GM23338 (cell line): ENCODE results near the gene RAB6A. TPM values are rescaled to one million over a fixed set of nuclear protein-coding genes. Genes with fewer than 3 reads are reported as not detected.

Source experiments
- ATAC-seq: fragments of 200-7000 bp; cut with Tn5 transposase; 3 replicates; pipeline ENCODE4 v1.9.1; 2020
- DNase-seq: peaks from one replicate; pipeline ENCODE4 v3.0.0-alpha.2; 2015; ENCODE audit warnings: low spot score
- H2AFZ ChIP-seq: fragments of 200-600 bp; sonication (generic); 2 replicates; pipeline ENCODE4 v1.8.0; 2016; ENCODE audit warnings: antibody characterized with exemption, mild to moderate bottlenecking, moderate library complexity
- H3F3A ChIP-seq: fragments of 200-600 bp; sonication (generic); replicated peaks from 2 replicates; pipeline ENCODE4 v1.8.0; 2017; ENCODE audit warnings: antibody characterized with exemption, mixed run types, low read depth
- H3K27ac ChIP-seq: fragments of 200-600 bp; sonication (generic); 2 replicates; pipeline ENCODE4 v1.6.1; 2016; ENCODE audit warnings: low read depth
- H3K27me3 ChIP-seq: fragments of 200-600 bp; sonication (generic); 2 replicates; pipeline ENCODE4 v1.8.0; 2016; ENCODE audit warnings: mild to moderate bottlenecking, mixed run types, moderate library complexity; ENCODE audit not compliant: insufficient read depth
- H3K36me3 ChIP-seq: fragments of 200-600 bp; sonication (generic); 2 replicates; pipeline ENCODE4 v1.8.0; 2016; ENCODE audit warnings: mild to moderate bottlenecking; ENCODE audit not compliant: insufficient read depth
- H3K4me1 ChIP-seq: fragments of 200-600 bp; sonication (generic); 2 replicates; pipeline ENCODE4 v1.8.0; 2016; ENCODE audit warnings: mild to moderate bottlenecking, moderate library complexity; ENCODE audit not compliant: insufficient read depth
- H3K4me2 ChIP-seq: fragments of 200-600 bp; sonication (generic); 2 replicates; pipeline ENCODE4 v1.7.1; 2017; ENCODE audit warnings: mixed run types
- H3K4me3 ChIP-seq: fragments of 200-600 bp; sonication (generic); 2 replicates; pipeline ENCODE4 v1.6.1; 2016; ENCODE audit warnings: mixed run types
- H3K79me2 ChIP-seq: fragments of 200-600 bp; sonication (generic); replicated peaks from 2 replicates; pipeline ENCODE4 v1.8.0; 2017; ENCODE audit warnings: mild to moderate bottlenecking; ENCODE audit not compliant: insufficient read depth
- H3K9me2 ChIP-seq: fragments of 200-600 bp; sonication (generic); 2 replicates; pipeline ENCODE4 v1.8.0; 2017; ENCODE audit not compliant: insufficient read depth
- H4K20me1 ChIP-seq: fragments of 200-600 bp; sonication (generic); replicated peaks from 2 replicates; pipeline ENCODE4 v1.8.0; 2017; ENCODE audit warnings: mild to moderate bottlenecking; ENCODE audit not compliant: insufficient read depth
- H3K27ac Mint-ChIP-seq: 2 replicates; pipeline ENCODE4 v1.8.0; 2020; ENCODE audit warnings: inconsistent platforms, mild to moderate bottlenecking, moderate library complexity, mixed read lengths
- H3K27me3 Mint-ChIP-seq: 3 replicates; pipeline ENCODE4 v1.8.0; 2022; ENCODE audit warnings: low read depth, mild to moderate bottlenecking, moderate library complexity, mixed read lengths, inconsistent platforms; ENCODE audit not compliant: insufficient read depth, poor library complexity
- H3K36me3 Mint-ChIP-seq: 3 replicates; pipeline ENCODE4 v1.8.0; 2021; ENCODE audit warnings: low read depth, mild to moderate bottlenecking, inconsistent platforms, moderate library complexity, mixed read lengths
- H3K4me1 Mint-ChIP-seq: 3 replicates; pipeline ENCODE4 v1.8.0; 2020; ENCODE audit warnings: mild to moderate bottlenecking, inconsistent platforms, mixed read lengths
- H3K4me3 Mint-ChIP-seq: 3 replicates; pipeline ENCODE4 v1.8.0; 2021; ENCODE audit warnings: moderate library complexity, mild to moderate bottlenecking, inconsistent platforms, mixed read lengths
- H3K9me3 Mint-ChIP-seq: 3 replicates; pipeline ENCODE4 v1.8.0; 2020; ENCODE audit warnings: moderate library complexity, mild to moderate bottlenecking, inconsistent platforms, mixed read lengths
- CREB1 ChIP-seq: fragments of 250-450 bp; sonication (Bioruptor Pico); IDR thresholded peaks from 2 replicates; pipeline ENCODE4 v1.5.0; 2020; ENCODE audit warnings: low read depth, mild to moderate bottlenecking, moderate library complexity
- EZH2 ChIP-seq: fragments of 200-600 bp; sonication (generic); IDR thresholded peaks from one replicate; pipeline ENCODE4 v1.8.0; 2017; ENCODE audit warnings: antibody characterized with exemption, mild to moderate bottlenecking, low read depth; ENCODE audit not compliant: unreplicated experiment
- JUNB ChIP-seq: IDR thresholded peaks from one replicate; pipeline ENCODE4 v1.6.1; 2016; ENCODE audit warnings: antibody characterized with exemption; ENCODE audit not compliant: unreplicated experiment
- NANOG ChIP-seq: IDR thresholded peaks from 2 replicates; pipeline ENCODE4 v1.6.1; 2016; ENCODE audit warnings: antibody characterized with exemption, borderline replicate concordance
- POLR2AphosphoS5 ChIP-seq: IDR thresholded peaks from 2 replicates; pipeline ENCODE4 v1.6.1; 2016; ENCODE audit warnings: antibody characterized with exemption, low read depth
- STAT1 ChIP-seq: IDR thresholded peaks from one replicate; pipeline ENCODE4 v1.6.1; 2016; ENCODE audit warnings: antibody characterized with exemption; ENCODE audit not compliant: unreplicated experiment
- ZNF114 ChIP-seq: fragments of 250-450 bp; sonication (Bioruptor Pico); IDR thresholded peaks from 2 replicates; pipeline ENCODE4 v1.5.0; 2020; ENCODE audit warnings: mild to moderate bottlenecking, moderate library complexity
- ZNF331 ChIP-seq: fragments of 250-450 bp; sonication (Bioruptor Pico); IDR thresholded peaks from 2 replicates; pipeline ENCODE4 v1.5.0; 2020; ENCODE audit warnings: low read depth, mild to moderate bottlenecking, moderate library complexity
- polyA plus RNA-seq: library from polyadenylated mRNA; unstranded; fragments of >200 nt; fragmentation: Nextera tagmentation; extraction: Ambion mirVana; gene quantifications from 2 replicates; pipeline ENCODE4 v1.2.1, GENCODE V29; 2016
- total RNA-seq: library from RNA; depleted of rRNA; stranded (reverse); fragments of >200 nt; shearing (Covaris generic); gene quantifications from 2 replicates; pipeline ENCODE4 v1.2.3, GENCODE V29; 2014
- TF ChIP-seq, protein P1 (sequence below), 2 experiments: fragments of 200-600 bp in 1 of 2; sonication (generic) in 1 of 2; conservative IDR thresholded peaks; 2 replicates each; pipeline versions ENCODE4 v1.5.1 to v1.6.1; 2016 to 2017; ENCODE audit warnings: antibody characterized with exemption in 2 of 2, low read depth in 2 of 2, mild to moderate bottlenecking in 2 of 2, moderate library complexity in 1 of 2
- TF ChIP-seq, protein P2 (sequence below): IDR thresholded peaks from one replicate; pipeline ENCODE4 v1.6.1; 2018; ENCODE audit warnings: antibody characterized with exemption; ENCODE audit not compliant: unreplicated experiment
- TF ChIP-seq, protein P3 (sequence below): IDR thresholded peaks from 2 replicates; pipeline ENCODE4 v1.6.1; 2016; ENCODE audit warnings: antibody characterized with exemption

RAB6A gene
- total and polyA plus RNA-seq, 2 experiments from 2014 or later, result 61.1 to 127 TPM

DNA sequence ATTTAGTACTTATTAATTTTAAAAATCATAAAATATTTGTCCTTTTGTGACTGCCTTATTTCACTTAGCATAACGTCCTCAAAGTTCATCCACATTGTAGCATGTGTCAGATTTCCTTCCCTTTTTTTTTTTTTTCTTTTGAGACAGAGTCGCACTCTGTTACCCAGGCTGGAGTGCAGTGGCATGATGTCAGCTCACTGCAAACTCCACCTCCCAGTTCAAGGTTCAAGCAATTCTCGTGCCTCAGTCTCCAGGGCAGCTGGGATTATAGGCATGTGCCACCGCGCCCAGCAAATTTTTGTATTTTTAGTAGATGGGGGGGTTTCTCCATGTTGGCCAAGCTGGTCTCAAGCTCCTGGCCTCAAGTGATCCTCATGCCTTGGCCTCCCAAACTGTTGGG, 10.6 kb downstream of the RAB6A start:
- peaks cover 7% of the 10 kb centered on the region for H3K4me1 ChIP-seq
- peaks cover 2% of the 10 kb centered on the region; the same call in 1 of the 3 replicates for H3K36me3 Mint-ChIP-seq
- H2AFZ ChIP-seq, result no peak overlapping the region
- H4K20me1 ChIP-seq, result peaks cover 64% of the 10 kb centered on the region
- ATAC-seq (no peak), DNase-seq (no peak)
- H3K9me3 Mint-ChIP-seq, result no peaks in the 10 kb centered on the region
- H3K4me1 Mint-ChIP-seq, result peaks cover 7% of the 10 kb centered on the region; the same call in 1 of the 3 replicates
- H3K4me2 ChIP-seq, result no peak overlapping the region
- no peak for TF ChIP-seq POLR2AphosphoS5
- H3K27ac Mint-ChIP-seq, result no peak overlapping the region
- H3K27me3 Mint-ChIP-seq, result peaks cover 3% of the 10 kb centered on the region
- H3K79me2 ChIP-seq, result peaks cover 100% of the 10 kb centered on the region
- H3K9me2 ChIP-seq, result no peaks in the 10 kb centered on the region
- no peak overlapping the region for H3K4me3 ChIP-seq
- H3K36me3 ChIP-seq, result no peaks in the 10 kb centered on the region
- no peaks in the 10 kb centered on the region for H3K27me3 ChIP-seq
- H3K4me3 Mint-ChIP-seq, result no peak overlapping the region
- H3K27ac ChIP-seq, result 0 out of 2 replicates have a peak overlapping the region, but pooled peaks have one; percentile 52
- H3F3A ChIP-seq, result no peaks in the 10 kb centered on the region

DNA sequence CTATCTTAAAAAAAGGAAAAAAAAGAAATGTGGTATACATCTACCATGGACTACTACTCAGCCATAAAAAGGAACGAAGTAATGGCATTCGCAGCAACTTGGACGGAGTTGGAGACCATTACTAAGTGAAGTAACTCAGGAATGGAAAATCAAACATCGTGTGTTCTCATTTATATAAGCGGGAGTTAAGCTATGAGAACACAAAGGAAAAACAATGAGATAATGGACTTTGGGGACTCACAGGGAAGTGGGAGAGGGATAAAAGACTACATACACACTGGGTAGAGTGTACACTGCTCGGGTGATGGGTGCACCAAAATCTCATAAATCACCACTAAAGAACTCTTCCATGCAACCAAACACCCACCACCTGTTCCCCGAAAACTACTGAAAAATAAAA, 11.8 kb downstream of the RAB6A start:
- no peak overlapping the region for H3K4me3 ChIP-seq
- Mint-ChIP-seq H3K4me1 (peaks cover 7% of the 10 kb centered on the region; the same call in 1 of the 3 replicates), H3K4me3 (no peak overlapping the region), H3K36me3 (peaks cover 2% of the 10 kb centered on the region; the same call in 1 of the 3 replicates), H3K27me3 (peaks cover 3% of the 10 kb centered on the region), H3K9me3 (no peaks in the 10 kb centered on the region), H3K27ac (no peak overlapping the region)
- peaks cover 7% of the 10 kb centered on the region for H3K4me1 ChIP-seq
- TF ChIP-seq, protein P1, sequence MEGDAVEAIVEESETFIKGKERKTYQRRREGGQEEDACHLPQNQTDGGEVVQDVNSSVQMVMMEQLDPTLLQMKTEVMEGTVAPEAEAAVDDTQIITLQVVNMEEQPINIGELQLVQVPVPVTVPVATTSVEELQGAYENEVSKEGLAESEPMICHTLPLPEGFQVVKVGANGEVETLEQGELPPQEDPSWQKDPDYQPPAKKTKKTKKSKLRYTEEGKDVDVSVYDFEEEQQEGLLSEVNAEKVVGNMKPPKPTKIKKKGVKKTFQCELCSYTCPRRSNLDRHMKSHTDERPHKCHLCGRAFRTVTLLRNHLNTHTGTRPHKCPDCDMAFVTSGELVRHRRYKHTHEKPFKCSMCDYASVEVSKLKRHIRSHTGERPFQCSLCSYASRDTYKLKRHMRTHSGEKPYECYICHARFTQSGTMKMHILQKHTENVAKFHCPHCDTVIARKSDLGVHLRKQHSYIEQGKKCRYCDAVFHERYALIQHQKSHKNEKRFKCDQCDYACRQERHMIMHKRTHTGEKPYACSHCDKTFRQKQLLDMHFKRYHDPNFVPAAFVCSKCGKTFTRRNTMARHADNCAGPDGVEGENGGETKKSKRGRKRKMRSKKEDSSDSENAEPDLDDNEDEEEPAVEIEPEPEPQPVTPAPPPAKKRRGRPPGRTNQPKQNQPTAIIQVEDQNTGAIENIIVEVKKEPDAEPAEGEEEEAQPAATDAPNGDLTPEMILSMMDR (conservative IDR thresholded peaks at IDR 0.05; ENCODE audit: low read depth in 2 of 2), result no peak
- peaks cover 68% of the 10 kb centered on the region for H4K20me1 ChIP-seq
- no peaks in the 10 kb centered on the region for H3F3A ChIP-seq
- no peaks in the 10 kb centered on the region for H3K27me3 ChIP-seq
- no peak overlapping the region for H3K27ac ChIP-seq
- DNase-seq (no peak), ATAC-seq (no peak)
- H3K79me2 ChIP-seq, result peaks cover 99% of the 10 kb centered on the region
- no peak overlapping the region for H2AFZ ChIP-seq
- no peak overlapping the region for H3K4me2 ChIP-seq
- H3K9me2 ChIP-seq, result no peaks in the 10 kb centered on the region
- H3K36me3 ChIP-seq, result no peaks in the 10 kb centered on the region

DNA sequence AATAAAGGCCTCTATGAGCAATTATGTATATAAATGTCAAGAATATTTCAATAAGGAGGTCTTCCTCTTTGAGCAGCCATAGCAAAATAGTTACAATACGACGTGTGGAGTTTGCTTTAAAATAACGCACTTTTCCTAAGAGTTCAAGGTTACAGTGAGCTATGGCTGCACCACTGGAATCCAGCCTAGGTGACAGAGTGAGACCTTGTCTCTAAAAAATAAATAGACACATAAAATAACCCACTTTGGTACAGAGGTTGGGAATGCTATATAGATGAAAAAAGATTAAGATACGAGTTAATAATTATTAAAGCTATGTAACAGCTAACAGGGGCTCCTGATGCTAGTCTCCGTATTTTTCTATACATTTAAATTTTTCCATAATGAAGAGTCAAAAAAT, 12.6 kb downstream of the RAB6A start:
- no peak overlapping the region for H3K4me3 ChIP-seq
- no peaks in the 10 kb centered on the region for H3K9me2 ChIP-seq
- no peaks in the 10 kb centered on the region for H3F3A ChIP-seq
- no peak overlapping the region for H3K4me3 Mint-ChIP-seq
- no peaks in the 10 kb centered on the region for H3K9me3 Mint-ChIP-seq
- DNase-seq (no peak), ATAC-seq (no peak)
- H3K27ac ChIP-seq, result no peak overlapping the region
- no peak overlapping the region for H3K4me2 ChIP-seq
- H3K36me3 ChIP-seq, result no peaks in the 10 kb centered on the region
- H3K79me2 ChIP-seq, result peaks cover 98% of the 10 kb centered on the region
- H2AFZ ChIP-seq, result no peak overlapping the region
- H4K20me1 ChIP-seq, result peaks cover 64% of the 10 kb centered on the region
- H3K4me1 ChIP-seq, result peaks cover 5% of the 10 kb centered on the region
- H3K4me1 Mint-ChIP-seq, result peaks cover 7% of the 10 kb centered on the region; the same call in 1 of the 3 replicates
- H3K27ac Mint-ChIP-seq, result no peak overlapping the region
- H3K27me3 Mint-ChIP-seq, result peaks cover 3% of the 10 kb centered on the region
- H3K27me3 ChIP-seq, result no peaks in the 10 kb centered on the region
- peaks cover 6% of the 10 kb centered on the region; the same call in 1 of the 3 replicates for H3K36me3 Mint-ChIP-seq
- no peak for TF ChIP-seq POLR2AphosphoS5
- no peak for TF ChIP-seq ZNF331 (CRISPR knock-in tag)
- no peak for TF ChIP-seq ZNF114
- TF ChIP-seq, protein P2, sequence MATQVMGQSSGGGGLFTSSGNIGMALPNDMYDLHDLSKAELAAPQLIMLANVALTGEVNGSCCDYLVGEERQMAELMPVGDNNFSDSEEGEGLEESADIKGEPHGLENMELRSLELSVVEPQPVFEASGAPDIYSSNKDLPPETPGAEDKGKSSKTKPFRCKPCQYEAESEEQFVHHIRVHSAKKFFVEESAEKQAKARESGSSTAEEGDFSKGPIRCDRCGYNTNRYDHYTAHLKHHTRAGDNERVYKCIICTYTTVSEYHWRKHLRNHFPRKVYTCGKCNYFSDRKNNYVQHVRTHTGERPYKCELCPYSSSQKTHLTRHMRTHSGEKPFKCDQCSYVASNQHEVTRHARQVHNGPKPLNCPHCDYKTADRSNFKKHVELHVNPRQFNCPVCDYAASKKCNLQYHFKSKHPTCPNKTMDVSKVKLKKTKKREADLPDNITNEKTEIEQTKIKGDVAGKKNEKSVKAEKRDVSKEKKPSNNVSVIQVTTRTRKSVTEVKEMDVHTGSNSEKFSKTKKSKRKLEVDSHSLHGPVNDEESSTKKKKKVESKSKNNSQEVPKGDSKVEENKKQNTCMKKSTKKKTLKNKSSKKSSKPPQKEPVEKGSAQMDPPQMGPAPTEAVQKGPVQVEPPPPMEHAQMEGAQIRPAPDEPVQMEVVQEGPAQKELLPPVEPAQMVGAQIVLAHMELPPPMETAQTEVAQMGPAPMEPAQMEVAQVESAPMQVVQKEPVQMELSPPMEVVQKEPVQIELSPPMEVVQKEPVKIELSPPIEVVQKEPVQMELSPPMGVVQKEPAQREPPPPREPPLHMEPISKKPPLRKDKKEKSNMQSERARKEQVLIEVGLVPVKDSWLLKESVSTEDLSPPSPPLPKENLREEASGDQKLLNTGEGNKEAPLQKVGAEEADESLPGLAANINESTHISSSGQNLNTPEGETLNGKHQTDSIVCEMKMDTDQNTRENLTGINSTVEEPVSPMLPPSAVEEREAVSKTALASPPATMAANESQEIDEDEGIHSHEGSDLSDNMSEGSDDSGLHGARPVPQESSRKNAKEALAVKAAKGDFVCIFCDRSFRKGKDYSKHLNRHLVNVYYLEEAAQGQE, result no peak
- no peak for TF ChIP-seq JUNB
- TF ChIP-seq EZH2, result no peak
- TF ChIP-seq NANOG, result no peak
- no peak for TF ChIP-seq STAT1
- TF ChIP-seq, protein P1 (conservative IDR thresholded peaks at IDR 0.05; ENCODE audit: low read depth in 2 of 2), result no peak
- TF ChIP-seq CREB1, result no peak
- TF ChIP-seq, protein P3, sequence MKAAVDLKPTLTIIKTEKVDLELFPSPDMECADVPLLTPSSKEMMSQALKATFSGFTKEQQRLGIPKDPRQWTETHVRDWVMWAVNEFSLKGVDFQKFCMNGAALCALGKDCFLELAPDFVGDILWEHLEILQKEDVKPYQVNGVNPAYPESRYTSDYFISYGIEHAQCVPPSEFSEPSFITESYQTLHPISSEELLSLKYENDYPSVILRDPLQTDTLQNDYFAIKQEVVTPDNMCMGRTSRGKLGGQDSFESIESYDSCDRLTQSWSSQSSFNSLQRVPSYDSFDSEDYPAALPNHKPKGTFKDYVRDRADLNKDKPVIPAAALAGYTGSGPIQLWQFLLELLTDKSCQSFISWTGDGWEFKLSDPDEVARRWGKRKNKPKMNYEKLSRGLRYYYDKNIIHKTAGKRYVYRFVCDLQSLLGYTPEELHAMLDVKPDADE, result no peak
